H1 (cell line): ENCODE data around the gene MDFIC. TPM values are rescaled to one million over a fixed set of nuclear protein-coding genes. Genes with fewer than 3 reads are reported as not detected.

Source experiments
- CTCF ChIA-PET: fragments of 300-600 bp; sonication (Branson Sonifier 250); formaldehyde crosslinking; loops from one replicate; lab custom pipeline; 2021; ENCODE audit not compliant: partially characterized antibody; lab: Charles Lee
- POLR2A ChIA-PET: fragments of 300-600 bp; sonication (Branson Sonifier 250); formaldehyde crosslinking; loops from one replicate; lab custom pipeline; 2021; ENCODE audit warnings: inconsistent platforms; ENCODE audit not compliant: partially characterized antibody; lab: Charles Lee
- DNase-seq, 2 experiments: peaks; one replicate each; pipeline versions ENCODE4 v3.0.0 to v3.0.0-alpha.2; 2010 to 2022; ENCODE audit warnings: low spot score in 2 of 2, low read depth in 1 of 2, mixed read lengths in 1 of 2
- FAIRE-seq: peaks from 2 replicates; lab custom pipeline; 2011; peaks lifted over from hg19 to GRCh38; lab: Jason Lieb, UNC
- H2AFZ ChIP-seq: 2 replicates; pipeline ENCODE4 v1.8.1; 2012; ENCODE audit warnings: low read length, inconsistent platforms
- H2AK5ac ChIP-seq: 2 replicates; pipeline ENCODE4 v1.6.1; 2013; ENCODE audit warnings: low read depth, low read length
- H2BK120ac ChIP-seq: replicated peaks from 2 replicates; pipeline ENCODE3; 2013; ENCODE audit warnings: low read depth, low read length, inconsistent platforms
- H2BK12ac ChIP-seq: 2 replicates; pipeline ENCODE4 v1.6.1; 2013; ENCODE audit warnings: low read depth, low read length
- H2BK15ac ChIP-seq: 2 replicates; pipeline ENCODE4 v1.6.1; 2013; ENCODE audit warnings: low read length
- H2BK20ac ChIP-seq: 2 replicates; pipeline ENCODE4 v1.6.1; 2013; ENCODE audit warnings: low read length
- H2BK5ac ChIP-seq: 2 replicates; pipeline ENCODE4 v1.6.1; 2013; ENCODE audit warnings: low read depth, low read length
- H3K14ac ChIP-seq: 2 replicates; pipeline ENCODE4 v1.6.1; 2013; ENCODE audit warnings: inconsistent platforms; ENCODE audit not compliant: insufficient read length
- H3K18ac ChIP-seq: 2 replicates; pipeline ENCODE4 v1.6.1; 2013; ENCODE audit warnings: low read length; ENCODE audit errors: extremely low read depth
- H3K23ac ChIP-seq: 2 replicates; pipeline ENCODE4 v1.6.1; 2013; ENCODE audit warnings: inconsistent platforms; ENCODE audit not compliant: insufficient read length
- H3K23me2 ChIP-seq: 2 replicates; pipeline ENCODE4 v1.6.1; 2013; ENCODE audit warnings: low read depth, low read length
- H3K27ac ChIP-seq: 2 replicates; pipeline ENCODE4 v1.6.1; 2011; ENCODE audit warnings: low read depth, low read length, inconsistent platforms
- H3K27me3 ChIP-seq, 4 experiments: replicated peaks in 1 of 4; 1 replicate in 1 of 4; 2 replicates in 3 of 4; pipeline versions ENCODE4 v1.6.1 to v1.8.1; 2011 to 2013; ENCODE audit warnings: low read length in 3 of 4, mild to moderate bottlenecking in 3 of 4, inconsistent platforms in 2 of 4, mixed read lengths in 2 of 4, moderate library complexity in 1 of 4; ENCODE audit not compliant: control insufficient read depth in 3 of 4, insufficient read depth in 3 of 4; ENCODE audit errors: extremely low read depth in 1 of 4
- H3K36me3 ChIP-seq, 4 experiments: 2 replicates each; pipeline versions ENCODE4 v1.6.1 to v1.8.1; 2011 to 2013; ENCODE audit warnings: mild to moderate bottlenecking in 4 of 4, low read length in 3 of 4, moderate library complexity in 2 of 4, control low read depth in 1 of 4, inconsistent platforms in 1 of 4; ENCODE audit not compliant: insufficient read depth in 4 of 4, control insufficient read depth in 2 of 4
- H3K4ac ChIP-seq: replicated peaks from 2 replicates; pipeline ENCODE3; 2013; ENCODE audit warnings: low read length, low read depth, mixed read lengths, inconsistent platforms; ENCODE audit not compliant: insufficient read length
- H3K4me1 ChIP-seq, 4 experiments: replicated peaks in 1 of 4; 1 replicate in 1 of 4; 2 replicates in 3 of 4; pipeline versions ENCODE4 v1.6.1 to v1.8.1; 2011 to 2013; ENCODE audit warnings: low read length in 3 of 4, inconsistent platforms in 2 of 4, mixed read lengths in 1 of 4; ENCODE audit not compliant: insufficient read depth in 4 of 4, control insufficient read depth in 3 of 4
- H3K4me2 ChIP-seq, 2 experiments: 2 replicates each; pipeline versions ENCODE4 v1.6.1 to v1.8.1; 2011 to 2013; ENCODE audit warnings: low read depth in 2 of 2, low read length in 2 of 2, control low read depth in 1 of 2, inconsistent platforms in 1 of 2, mild to moderate bottlenecking in 1 of 2; ENCODE audit not compliant: insufficient read depth in 1 of 2
- H3K4me3 ChIP-seq, 4 experiments: fragments of 200-600, 300-600 bp in 1 of 4; sonication (generic), shearing (Covaris generic), sonication (Bioruptor Twin) in 1 of 4; 2 replicates each; pipeline versions ENCODE4 v1.5.1 to v1.8.1; 2011 to 2016; ENCODE audit warnings: low read length in 4 of 4, low read depth in 3 of 4, control low read depth in 2 of 4, inconsistent platforms in 2 of 4, mild to moderate bottlenecking in 2 of 4, mixed read lengths in 1 of 4, moderate library complexity in 1 of 4; ENCODE audit not compliant: insufficient read depth in 2 of 4; ENCODE audit errors: extremely low read depth in 1 of 4
- H3K56ac ChIP-seq: replicated peaks from 2 replicates; pipeline ENCODE3; 2013; ENCODE audit warnings: low read depth, mild to moderate bottlenecking, mixed read lengths, low read length, inconsistent platforms; ENCODE audit not compliant: insufficient read length
- H3K79me1 ChIP-seq: 2 replicates; pipeline ENCODE4 v1.6.1; 2013; ENCODE audit warnings: low read depth, low read length, control low read depth
- H3K79me2 ChIP-seq, 2 experiments: 2 replicates each; pipeline versions ENCODE4 v1.6.1 to v1.8.1; 2012 to 2013; ENCODE audit warnings: low read length in 2 of 2, mild to moderate bottlenecking in 2 of 2, inconsistent platforms in 1 of 2; ENCODE audit not compliant: insufficient read depth in 2 of 2, control insufficient read depth in 1 of 2
- H3K9ac ChIP-seq, 4 experiments: replicated peaks in 1 of 4; 1 replicate in 1 of 4; 2 replicates in 3 of 4; pipeline versions ENCODE4 v1.6.1 to v1.8.1; 2011 to 2013; ENCODE audit warnings: low read depth in 3 of 4, low read length in 3 of 4, control low read depth in 2 of 4, mild to moderate bottlenecking in 2 of 4, moderate library complexity in 2 of 4, inconsistent platforms in 1 of 4; ENCODE audit errors: extremely low read depth in 1 of 4
- H3K9me3 ChIP-seq, 2 experiments: 2 replicates each; pipeline versions ENCODE4 v1.6.1 to v1.8.1; 2012 to 2013; ENCODE audit warnings: mild to moderate bottlenecking in 2 of 2, moderate library complexity in 2 of 2, control low read depth in 1 of 2, inconsistent platforms in 1 of 2, low read depth in 1 of 2, low read length in 1 of 2, mixed read lengths in 1 of 2; ENCODE audit not compliant: insufficient read depth in 2 of 2
- H4K20me1 ChIP-seq, 2 experiments: replicated peaks in 1 of 2; 2 replicates each; pipeline versions ENCODE3 to v1.8.1; 2011 to 2013; ENCODE audit warnings: inconsistent platforms in 2 of 2, low read length in 2 of 2, mild to moderate bottlenecking in 1 of 2; ENCODE audit not compliant: insufficient read depth in 2 of 2, control insufficient read depth in 1 of 2
- H4K5ac ChIP-seq: 2 replicates; pipeline ENCODE4 v1.6.1; 2013; ENCODE audit warnings: low read length, low read depth, mixed read lengths, inconsistent platforms; ENCODE audit not compliant: insufficient read length
- H4K8ac ChIP-seq: 2 replicates; pipeline ENCODE4 v1.8.0; 2013; ENCODE audit warnings: mild to moderate bottlenecking, moderate library complexity, low read length, inconsistent platforms; ENCODE audit not compliant: insufficient read depth; ENCODE audit errors: extremely low read depth
- H4K91ac ChIP-seq: replicated peaks from 2 replicates; pipeline ENCODE3; 2013; ENCODE audit warnings: low read length, mixed read lengths, inconsistent platforms; ENCODE audit not compliant: insufficient read length
- ATF2 ChIP-seq: IDR thresholded peaks from 2 replicates; pipeline ENCODE4 v1.6.1; 2012; ENCODE audit warnings: low read length, inconsistent platforms
- BACH1 ChIP-seq: IDR thresholded peaks from 2 replicates; pipeline ENCODE4 v1.6.1; 2012; ENCODE audit warnings: low read length, improper control_type of control experiment
- CTCF ChIP-seq, 3 experiments: IDR thresholded peaks; 1 replicate in 2 of 3; 2 replicates in 1 of 3; pipeline versions ENCODE4 v1.5.1 to v1.6.1; 2011; ENCODE audit warnings: low read length in 3 of 3, mild to moderate bottlenecking in 3 of 3, inconsistent platforms in 2 of 3, low read depth in 1 of 3, moderate library complexity in 1 of 3; ENCODE audit not compliant: insufficient read depth in 1 of 3; ENCODE audit errors: control extremely low read depth in 1 of 3
- KDM1A ChIP-seq: fragments of 200-600, 300-600 bp; sonication (generic); IDR thresholded peaks from 2 replicates; pipeline ENCODE4 v1.7.1; 2016; ENCODE audit warnings: mild to moderate bottlenecking, low read length, borderline replicate concordance
- KDM5A ChIP-seq: fragments of 200-600 bp; IDR thresholded peaks from 2 replicates; pipeline ENCODE4 v1.7.1; 2012; ENCODE audit warnings: mild to moderate bottlenecking, low read length, inconsistent platforms, mixed read lengths
- MAFK ChIP-seq: IDR thresholded peaks from 2 replicates; pipeline ENCODE4 v1.6.1; 2012; ENCODE audit warnings: low read depth, mild to moderate bottlenecking, improper control_type of control experiment, low read length
- POU5F1 ChIP-seq: IDR thresholded peaks from 2 replicates; pipeline ENCODE4 v1.6.1; 2011; ENCODE audit warnings: low read depth, mild to moderate bottlenecking, low read length, moderate library complexity
- SRF ChIP-seq: IDR thresholded peaks from 2 replicates; pipeline ENCODE4 v1.6.1; 2011; ENCODE audit warnings: mild to moderate bottlenecking, low read depth, low read length, moderate library complexity
- TEAD4 ChIP-seq: IDR thresholded peaks from 2 replicates; pipeline ENCODE4 v1.6.1; 2012; ENCODE audit warnings: low read depth, low read length, inconsistent platforms, mixed read lengths
- YY1 ChIP-seq: IDR thresholded peaks from 2 replicates; pipeline ENCODE4 v1.6.1; 2011; ENCODE audit warnings: low read depth, mild to moderate bottlenecking, low read length
- WGBS, 2 experiments: shearing (Covaris generic) in 1 of 2; methylation state at CpG; one replicate each; pipeline versions ENCODE4 v1.1.6 to v1.1.7; 2013 to 2015; ENCODE audit warnings: low lambda C conversion rate in 2 of 2, mixed read lengths in 2 of 2, inconsistent platforms in 1 of 2, low coverage in 1 of 2, missing lambda C conversion rate in 1 of 2; ENCODE audit not compliant: insufficient replicate concordance in 2 of 2, insufficient coverage in 1 of 2, insufficient read length in 1 of 2; ENCODE audit errors: extremely low coverage in 1 of 2, missing lambda C conversion rate in 1 of 2; 5-methylcytosine and 5-hydroxymethylcytosine counted together
- polyA plus RNA-seq, 7 experiments: library from polyadenylated mRNA; depleted of rRNA in 3 of 7; stranded (reverse) in 5 of 7; unstranded in 2 of 7; fragments of >200 nt in 5 of 7; fragments of 200-250 nt in 2 of 7; gene quantifications; 1 replicate in 5 of 7; 2 replicates in 1 of 7; 4 replicates in 1 of 7; pipeline versions ENCODE4 v1.2.1 to v1.2.3, GENCODE V29; 2011 to 2013; ENCODE audit warnings: missing spikeins in 2 of 7, mixed read lengths in 2 of 7
- total RNA-seq: library from RNA; stranded (reverse); fragmentation: NEBNext Ultra II Directional; extraction: Animal tissue kit (Norgen Biotek cat#: 25700); gene quantifications from 2 replicates; pipeline ENCODE4 v1.2.1, GENCODE V29; 2021

The MDFIC gene
- total and polyA plus RNA-seq, 2 of the 8 experiments (the other 6 are each of a cell fraction or from before 2014, with no cell fraction given), result 2.3 to 11.4 TPM

- H3K36me3 ChIP-seq, result no peaks in the 10 kb centered on the region
- POLR2A ChIA-PET, result no interaction called here
- H3K23ac ChIP-seq, result no peak overlapping the region
- no peak overlapping the region for H3K14ac ChIP-seq
- H3K23me2 ChIP-seq, result no peaks in the 10 kb centered on the region
- WGBS, 2 experiments, result 47% methylated on average over 2 of the region's 2 CpGs; no CpG with 5 or more reads in 1 of the 2 experiments
- no peak for DNase-seq
- no peak overlapping the region for H3K18ac ChIP-seq
- no peak overlapping the region for H3K9ac ChIP-seq
- H2BK20ac ChIP-seq, result no peak overlapping the region
- no peak overlapping the region for H2BK15ac ChIP-seq
- no peaks in the 10 kb centered on the region for H3K9me3 ChIP-seq
- H3K27me3 ChIP-seq, result no peaks in the 10 kb centered on the region
- no peak overlapping the region for H3K4me3 ChIP-seq
- no peak overlapping the region for H3K27ac ChIP-seq
- no peaks in the 10 kb centered on the region for H3K79me2 ChIP-seq
- H2AK5ac ChIP-seq, result no peak overlapping the region
- H2BK12ac ChIP-seq, result no peak overlapping the region
- CTCF ChIA-PET, result no interaction called here
- H3K4me2 ChIP-seq, result no peak overlapping the region
- peaks cover 0 to 5% (median 0%) of the 10 kb centered on the region in 4 experiments; a peak in 1 of 7 replicates for H3K4me1 ChIP-seq
- no peak overlapping the region for H4K8ac ChIP-seq
- no peak overlapping the region for H2BK120ac ChIP-seq
- no peaks in the 10 kb centered on the region for H3K79me1 ChIP-seq
- no peak for FAIRE-seq
- H4K5ac ChIP-seq, result no peak overlapping the region
- no peak overlapping the region for H2BK5ac ChIP-seq
- H2AFZ ChIP-seq, result no peak overlapping the region
- H3K4ac ChIP-seq, result no peak overlapping the region
- H4K91ac ChIP-seq, result no peak overlapping the region
- no peaks in the 10 kb centered on the region for H4K20me1 ChIP-seq
- H3K56ac ChIP-seq, result no peak overlapping the region
- TF ChIP-seq POU5F1 (no peak), YY1 (no peak), SRF (no peak), KDM5A (no peak), TEAD4 (no peak), BACH1 (no peak), ATF2 (no peak), KDM1A (no peak), MAFK (no peak), CTCF (IDR thresholded peaks at IDR 0.05; ENCODE audit: control extremely low read depth in 1 of 3, insufficient read depth in 1 of 3, low read depth in 1 of 3, low read length in 3 of 3) (no peak)
Observed at GRCh38 chr7:115043605-115044004, 121.7 kb downstream of the MDFIC start.
